Psoas muscle (tissue), 8 donors: ENCODE data around the gene WDR82. TPM values are rescaled to one million over a fixed set of nuclear protein-coding genes. Genes with fewer than 3 reads are reported as not detected.
A peak's percentile ranks its signal among the peaks of the same experiment; 100 is the strongest.

ENCODE experiments used
- ATAC-seq, 4 donors: fragments of 200-7000 bp; cut with Tn5 transposase; one replicate each; pipeline ENCODE4 v1.9.1; 2020; ENCODE audit warnings: moderate library complexity in 3 of 4, mild to moderate bottlenecking in 2 of 4
- DNase-seq, 2 donors: peaks; one replicate each; pipeline ENCODE4 v3.0.0-alpha.2; 2020
- H3K27ac ChIP-seq: fragments of 200-600 bp; one replicate; pipeline ENCODE4 v1.8.0; 2022
- H3K27me3 ChIP-seq, 3 donors: fragments of 200-600 bp in 1 of 3; one replicate each; pipeline versions ENCODE4 v1.6.1 to v1.8.0; 2013 to 2022; ENCODE audit warnings: low read length in 2 of 3, mild to moderate bottlenecking in 2 of 3, moderate library complexity in 1 of 3; ENCODE audit not compliant: insufficient read depth in 3 of 3
- H3K36me3 ChIP-seq, 2 donors: fragments of 200-600 bp in 1 of 2; one replicate each; pipeline versions ENCODE4 v1.6.1 to v1.8.0; 2013 to 2022; ENCODE audit warnings: low read depth in 1 of 2, mild to moderate bottlenecking in 1 of 2, moderate library complexity in 1 of 2; ENCODE audit not compliant: insufficient read depth in 1 of 2
- H3K4me1 ChIP-seq: fragments of 200-600 bp; one replicate; pipeline ENCODE4 v1.8.0; 2022
- H3K4me3 ChIP-seq: fragments of 200-600 bp; one replicate; pipeline ENCODE4 v1.8.0; 2022; ENCODE audit warnings: mild to moderate bottlenecking
- H3K9me3 ChIP-seq: fragments of 200-600 bp; one replicate; pipeline ENCODE4 v1.8.0; 2022
- WGBS, 3 donors: extraction: QIAGEN DNeasy Blood & Tissue Kit; methylation state at CpG; one replicate each; pipeline versions ENCODE4 v1.1.6 to v1.1.7; 2013; 5-methylcytosine and 5-hydroxymethylcytosine counted together
- intact Hi-C, 2 donors: fragments of 100-400 bp; cut with DNase I; formaldehyde crosslinking; loops; one replicate each; pipeline versions ENCODE4 v1.11.0 to v1.14.2; 2022
- polyA plus RNA-seq, 3 donors: library from polyadenylated mRNA; stranded (reverse); fragments of 200-250 nt; gene quantifications; one replicate each; pipeline ENCODE4 v1.2.3, GENCODE V29; 2013
- total RNA-seq, 4 donors: library from RNA; stranded (reverse); fragmentation: NEBNext Ultra II Directional in 2 of 4; extraction: Animal tissue kit (Norgen Biotek cat#: 25700) in 2 of 4; gene quantifications; one replicate each; pipeline versions ENCODE4 v1.2.1 to v1.2.4, GENCODE V29; 2021 to 2023
- TF ChIP-seq, protein P1 (sequence below): fragments of 200-600 bp; IDR thresholded peaks from one replicate; pipeline ENCODE4 v1.8.0; 2022; ENCODE audit warnings: antibody characterized with exemption
- donor health status: healthy with polysubstance abuse.
- donor health status: DM: no; HTN: no; CAD: no; lungs with moderate emphysema.
- donor health status: Bipolar disorder and iron deficiency.
- donor health status: healthy.
- donor health status: DM: yes; HTN: yes; CAD: no.
- donor health status: DM: no; HTN: no; CAD: no.
- donor health status: DM: no; HTN: no; CAD: no.
- donor health status: DM: yes; HTN: yes; CAD: no.

WDR82 gene
- total and polyA plus RNA-seq, 7 donors = 46.1 to 96.7 (median 84.0) TPM

DNA sequence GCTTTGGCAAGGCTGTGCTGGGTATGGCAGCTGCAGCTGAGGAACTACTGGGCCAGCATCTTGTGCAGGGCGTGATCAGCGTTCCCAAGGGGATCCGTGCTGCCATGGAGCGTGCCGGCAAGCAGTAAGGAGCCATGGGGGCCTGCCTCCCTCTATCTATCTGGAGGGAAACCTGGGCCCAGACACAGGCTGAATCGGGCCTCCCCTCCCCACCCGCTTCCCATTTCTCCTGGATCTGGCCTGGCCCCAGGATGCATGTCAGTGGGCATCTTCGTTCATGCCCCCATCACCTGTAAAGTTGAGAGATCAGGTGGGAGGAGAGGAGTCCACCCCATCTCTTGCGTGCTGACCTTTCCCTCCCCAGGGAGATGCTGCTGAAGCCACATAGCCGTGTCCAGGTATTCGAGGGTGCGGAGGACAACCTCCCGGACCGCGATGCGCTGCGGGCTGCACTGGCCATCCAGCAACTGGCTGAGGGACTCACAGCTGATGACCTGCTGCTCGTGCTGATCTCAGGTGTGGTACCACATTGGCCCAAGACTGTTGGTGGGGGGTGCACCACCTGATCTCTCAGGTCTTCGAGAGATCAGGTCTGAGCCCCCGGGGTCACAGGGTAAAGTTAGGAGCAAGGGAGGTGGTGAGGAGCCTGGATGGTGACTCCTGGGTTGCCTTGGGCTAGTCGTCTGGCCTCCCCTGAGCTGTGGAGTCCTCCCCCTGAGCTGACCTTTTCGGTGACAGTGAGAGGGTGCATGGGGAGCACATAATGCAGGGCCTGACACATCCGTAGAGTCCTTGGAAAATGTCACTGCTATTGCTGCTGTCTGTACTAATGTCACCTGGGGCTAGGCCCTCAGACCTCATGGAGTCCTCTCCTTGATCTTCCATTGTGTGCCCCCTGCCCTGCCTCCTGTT is 12.4 kb upstream of the WDR82 start:
- WGBS, 3 donors = 88 to 90% (median 89%) methylated on average over 23 of the region's 23 CpGs
- H3K36me3 ChIP-seq = peaks cover 0 to 34% of the 10 kb centered on the region in 2 donors
- DNase-seq (no peak), ATAC-seq (no peak)
- H3K27ac ChIP-seq = no peak overlapping the region
- H3K9me3 ChIP-seq = no peaks in the 10 kb centered on the region
- H3K27me3 ChIP-seq = no peaks in the 10 kb centered on the region
- peaks cover 15% of the 10 kb centered on the region for H3K4me1 ChIP-seq
- H3K4me3 ChIP-seq = no peak overlapping the region
- intact Hi-C loops = loop anchor here in 1 of 2 donors (2.0 kb wide), 1 partner anchor 48 kb away; no protein-coding TSS in a partner anchor
- TF ChIP-seq, protein P1, sequence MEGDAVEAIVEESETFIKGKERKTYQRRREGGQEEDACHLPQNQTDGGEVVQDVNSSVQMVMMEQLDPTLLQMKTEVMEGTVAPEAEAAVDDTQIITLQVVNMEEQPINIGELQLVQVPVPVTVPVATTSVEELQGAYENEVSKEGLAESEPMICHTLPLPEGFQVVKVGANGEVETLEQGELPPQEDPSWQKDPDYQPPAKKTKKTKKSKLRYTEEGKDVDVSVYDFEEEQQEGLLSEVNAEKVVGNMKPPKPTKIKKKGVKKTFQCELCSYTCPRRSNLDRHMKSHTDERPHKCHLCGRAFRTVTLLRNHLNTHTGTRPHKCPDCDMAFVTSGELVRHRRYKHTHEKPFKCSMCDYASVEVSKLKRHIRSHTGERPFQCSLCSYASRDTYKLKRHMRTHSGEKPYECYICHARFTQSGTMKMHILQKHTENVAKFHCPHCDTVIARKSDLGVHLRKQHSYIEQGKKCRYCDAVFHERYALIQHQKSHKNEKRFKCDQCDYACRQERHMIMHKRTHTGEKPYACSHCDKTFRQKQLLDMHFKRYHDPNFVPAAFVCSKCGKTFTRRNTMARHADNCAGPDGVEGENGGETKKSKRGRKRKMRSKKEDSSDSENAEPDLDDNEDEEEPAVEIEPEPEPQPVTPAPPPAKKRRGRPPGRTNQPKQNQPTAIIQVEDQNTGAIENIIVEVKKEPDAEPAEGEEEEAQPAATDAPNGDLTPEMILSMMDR = no peak

DNA sequence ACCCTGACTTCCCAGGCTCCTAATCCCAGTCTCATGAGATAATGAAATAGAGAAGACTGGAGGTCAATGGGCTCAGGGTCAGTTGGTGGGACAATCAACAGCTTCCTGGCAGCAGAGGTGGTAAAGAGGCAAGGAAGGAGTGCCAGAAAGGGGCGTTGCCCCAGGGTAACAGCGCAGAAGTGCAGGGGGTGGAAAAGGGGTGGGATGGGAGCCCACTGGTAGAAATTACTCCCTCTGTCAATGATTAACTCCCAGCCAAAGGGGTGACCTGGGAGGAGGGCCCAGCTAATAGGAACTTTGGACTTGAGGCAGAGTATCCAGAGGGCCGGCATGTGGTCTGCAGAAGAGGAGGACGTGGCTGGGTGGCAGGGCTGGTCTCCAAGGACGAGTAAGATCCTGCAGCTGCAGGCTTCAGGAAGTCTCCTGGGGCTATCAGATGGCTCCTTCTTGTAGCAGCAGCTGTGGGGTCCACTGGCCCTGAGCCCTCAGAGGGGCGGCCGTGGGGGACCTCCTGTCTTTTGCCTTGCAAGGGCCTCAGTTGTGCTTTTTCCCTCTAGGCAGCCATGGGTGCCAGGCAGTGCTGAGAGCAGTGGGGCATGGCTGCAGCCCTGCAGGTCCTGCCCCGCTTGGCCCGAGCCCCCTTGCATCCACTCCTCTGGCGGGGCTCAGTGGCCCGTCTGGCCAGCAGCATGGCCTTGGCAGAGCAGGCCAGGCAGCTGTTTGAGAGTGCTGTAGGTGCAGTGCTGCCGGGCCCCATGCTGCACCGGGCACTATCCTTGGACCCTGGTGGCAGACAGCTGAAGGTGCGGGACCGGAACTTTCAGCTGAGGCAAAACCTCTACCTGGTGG is 11.5 kb upstream of the WDR82 start:
- Histone ChIP-seq H3K9me3 (no peaks in the 10 kb centered on the region), H3K4me1 (peaks cover 15% of the 10 kb centered on the region), H3K4me3 (no peak overlapping the region), H3K36me3 (peaks cover 0 to 28% of the 10 kb centered on the region in 2 donors), H3K27ac (no peak overlapping the region), H3K27me3 (no peaks in the 10 kb centered on the region)
- intact Hi-C loops = loop anchor here in 1 of 2 donors (2.0 kb wide), 1 partner anchor 49 kb away; no protein-coding TSS in a partner anchor
- TF ChIP-seq, protein P1 = no peak
- 59 to 69% (median 64%) methylated on average over 15 of the region's 15 CpGs for WGBS, 3 donors
- DNase-seq = no peak
- ATAC-seq = no peak

DNA sequence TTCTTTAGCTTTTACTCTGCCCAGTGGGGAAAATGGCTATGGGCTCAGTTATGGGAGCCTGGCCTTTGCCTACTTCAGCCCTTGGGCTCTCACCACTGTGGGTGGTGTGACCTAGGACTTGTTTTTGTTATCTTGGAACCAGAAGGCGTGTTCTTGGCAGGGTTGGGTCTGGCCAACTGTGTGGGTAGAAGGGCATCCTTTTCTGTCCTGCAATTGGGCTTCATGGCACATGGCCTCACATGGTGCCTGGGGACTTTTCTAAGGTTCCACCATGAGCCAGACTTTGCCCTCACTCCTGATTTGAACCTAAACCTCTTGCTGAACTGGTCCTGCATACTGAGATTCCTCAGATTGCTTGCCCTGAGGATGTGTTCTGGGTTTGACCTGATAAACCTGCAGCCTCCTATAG is 10.9 kb upstream of the WDR82 start:
- intact Hi-C loops = no loop called here
- 58 to 81% (median 74%) methylated on average over 1 of the region's 1 CpG for WGBS, 3 donors
- Histone ChIP-seq H3K4me3 (no peak overlapping the region), H3K27ac (no peak overlapping the region), H3K36me3 (peaks cover 0 to 34% of the 10 kb centered on the region in 2 donors), H3K4me1 (peaks cover 15% of the 10 kb centered on the region), H3K27me3 (no peaks in the 10 kb centered on the region), H3K9me3 (no peaks in the 10 kb centered on the region)
- TF ChIP-seq, protein P1 = no peak
- no peak for ATAC-seq
- DNase-seq = no peak

DNA sequence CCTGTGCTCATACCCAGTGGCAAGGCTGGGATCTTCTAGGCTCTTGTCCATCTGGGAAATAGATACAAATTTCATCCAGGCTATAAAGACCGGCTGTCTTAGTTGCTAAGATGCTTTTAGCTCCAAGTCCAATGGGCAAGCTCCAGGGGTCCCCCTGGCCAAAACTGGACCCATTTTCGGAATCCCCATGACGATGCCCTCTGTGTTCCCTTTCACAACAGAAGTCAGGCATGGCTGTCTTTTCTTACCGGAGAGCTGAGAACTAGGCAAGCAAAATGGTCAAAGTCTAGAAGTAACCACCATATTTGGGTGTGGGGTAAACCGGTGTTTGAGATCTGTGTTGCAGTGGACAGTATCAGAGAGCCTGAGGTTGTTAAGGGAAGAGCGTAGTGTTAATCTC is 10.2 kb upstream of the WDR82 start:
- DNase-seq (no peak), ATAC-seq (no peak)
- H3K9me3 ChIP-seq = no peaks in the 10 kb centered on the region
- no peak overlapping the region for H3K27ac ChIP-seq
- TF ChIP-seq, protein P1 = no peak
- peak overlapping the region; percentile 80 for H3K4me3 ChIP-seq
- 87 to 93% (median 89%) methylated on average over 6 of the region's 6 CpGs for WGBS, 3 donors
- H3K36me3 ChIP-seq = peaks cover 0 to 37% of the 10 kb centered on the region in 2 donors
- intact Hi-C loops = no loop called here
- peaks cover 15% of the 10 kb centered on the region for H3K4me1 ChIP-seq
- no peaks in the 10 kb centered on the region for H3K27me3 ChIP-seq
